H1 (cell line): ENCODE data around the gene TBC1D2B. TPM values are rescaled to one million over a fixed set of nuclear protein-coding genes. Genes with fewer than 3 reads are reported as not detected.

ENCODE experiments used
- ASH2L ChIP-seq: fragments of 200-600, 300-600 bp; sonication (generic); IDR thresholded peaks from one replicate; pipeline ENCODE4 v1.7.1; 2017; ENCODE audit warnings: low read length
- EP300 ChIP-seq, 2 experiments: IDR thresholded peaks; 1 replicate in 1 of 2; 2 replicates in 1 of 2; pipeline ENCODE4 v1.6.1; 2011 to 2012; ENCODE audit warnings: low read depth in 2 of 2, low read length in 2 of 2, mild to moderate bottlenecking in 2 of 2, borderline replicate concordance in 1 of 2, inconsistent platforms in 1 of 2, moderate library complexity in 1 of 2
- NANOG ChIP-seq: IDR thresholded peaks from 2 replicates; pipeline ENCODE4 v1.6.1; 2011; ENCODE audit warnings: low read length, low read depth, mild to moderate bottlenecking, inconsistent platforms; ENCODE audit not compliant: insufficient read depth, poor library complexity, severe bottlenecking
- RAD21 ChIP-seq, 2 experiments: IDR thresholded peaks in 1 of 2; conservative IDR thresholded peaks in 1 of 2; 2 replicates each; pipeline ENCODE4 v1.6.1; 2011; ENCODE audit warnings: low read depth in 2 of 2, low read length in 2 of 2, improper control_type of control experiment in 1 of 2, inconsistent platforms in 1 of 2, mild to moderate bottlenecking in 1 of 2, moderate library complexity in 1 of 2
- SP4 ChIP-seq: IDR thresholded peaks from 2 replicates; pipeline ENCODE4 v1.6.1; 2012; ENCODE audit warnings: low read length, inconsistent platforms
- polyA plus RNA-seq, 7 experiments: library from polyadenylated mRNA; depleted of rRNA in 3 of 7; stranded (reverse) in 5 of 7; unstranded in 2 of 7; fragments of >200 nt in 5 of 7; fragments of 200-250 nt in 2 of 7; gene quantifications; 1 replicate in 5 of 7; 2 replicates in 1 of 7; 4 replicates in 1 of 7; pipeline versions ENCODE4 v1.2.1 to v1.2.3, GENCODE V29; 2011 to 2013; ENCODE audit warnings: missing spikeins in 2 of 7, mixed read lengths in 2 of 7
- total RNA-seq: library from RNA; stranded (reverse); fragmentation: NEBNext Ultra II Directional; extraction: Animal tissue kit (Norgen Biotek cat#: 25700); gene quantifications from 2 replicates; pipeline ENCODE4 v1.2.1, GENCODE V29; 2021
- TF ChIP-seq, protein P1 (sequence below): IDR thresholded peaks from 2 replicates; pipeline ENCODE4 v1.6.1; 2012; ENCODE audit warnings: inconsistent platforms

The TBC1D2B gene
- total and polyA plus RNA-seq, 2 of the 8 experiments (the other 6 are each of a cell fraction or from before 2014, with no cell fraction given), result 11.9 to 19.5 TPM

DNA sequence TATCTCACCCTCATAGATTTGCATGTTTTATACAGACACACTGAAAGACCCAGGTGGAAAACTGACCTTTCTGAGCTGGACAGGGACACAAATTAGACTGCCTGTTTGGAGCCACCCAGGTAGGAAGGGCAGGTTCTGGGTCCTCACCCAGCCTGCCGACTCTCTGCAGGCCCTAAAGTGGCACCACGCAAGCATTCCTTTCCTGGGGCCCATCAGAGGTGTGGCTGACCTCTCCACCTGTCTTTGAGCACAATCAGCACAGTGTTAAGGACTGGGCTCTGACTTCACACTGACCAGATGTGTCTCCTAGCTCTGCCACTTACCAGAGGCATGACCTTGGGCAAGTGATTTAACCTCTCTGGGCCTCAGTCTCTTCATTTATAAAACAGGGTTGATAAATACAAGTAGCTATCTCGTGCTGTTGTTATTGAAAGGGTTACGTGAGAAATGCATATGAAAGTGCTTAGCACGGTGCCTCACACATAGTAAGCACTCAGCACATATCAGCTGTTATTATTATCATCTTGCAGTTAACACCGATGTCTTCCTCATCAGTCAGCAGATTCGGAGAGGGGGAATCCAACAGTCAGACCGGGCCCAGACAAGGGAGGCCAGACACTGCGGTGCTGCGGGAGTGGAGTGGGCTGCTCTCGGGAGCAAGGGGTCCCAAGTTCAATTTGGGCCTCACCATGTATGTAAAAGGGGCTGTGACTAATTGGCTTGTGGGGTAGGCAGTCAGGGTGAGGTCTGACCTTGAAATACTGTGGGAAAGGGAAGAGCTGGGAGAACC, 2.0 kb upstream of the TBC1D2B start (continued):
- TF ChIP-seq EP300 (IDR thresholded peaks at IDR 0.05; ENCODE audit: borderline replicate concordance in 1 of 2, low read depth in 2 of 2, low read length in 2 of 2), result no peak
- no peak for TF ChIP-seq NANOG
- TF ChIP-seq ASH2L, result no peak
- TF ChIP-seq SP4, result no peak
- no peak for TF ChIP-seq RAD21 (IDR thresholded peaks at IDR 0.05 in 1 of 2, conservative IDR thresholded peaks at IDR 0.05 in 1 of 2; ENCODE audit: low read depth in 2 of 2, low read length in 2 of 2)
- TF ChIP-seq, protein P1, sequence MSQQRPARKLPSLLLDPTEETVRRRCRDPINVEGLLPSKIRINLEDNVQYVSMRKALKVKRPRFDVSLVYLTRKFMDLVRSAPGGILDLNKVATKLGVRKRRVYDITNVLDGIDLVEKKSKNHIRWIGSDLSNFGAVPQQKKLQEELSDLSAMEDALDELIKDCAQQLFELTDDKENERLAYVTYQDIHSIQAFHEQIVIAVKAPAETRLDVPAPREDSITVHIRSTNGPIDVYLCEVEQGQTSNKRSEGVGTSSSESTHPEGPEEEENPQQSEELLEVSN, result no peak
- TF ChIP-seq, all 59 proteins: peak for 0
